ACC112 (cell line): ENCODE results near the gene GDA.
"Not testable (repeated sequence)": the region's sequence is repeated elsewhere in the genome, so short reads cannot be mapped to it uniquely, and the experiment has no call there.

ENCODE experiments used
- H2AFZ ChIP-seq: fragments of 200-600 bp; sonication (generic); one replicate; pipeline ENCODE4 v1.6.0; 2017; ENCODE audit warnings: antibody characterized with exemption, low read length; ENCODE audit not compliant: unreplicated experiment
- H3K27ac ChIP-seq: fragments of 200-600 bp; sonication (generic); 2 replicates; pipeline ENCODE4 v1.5.1; 2014; ENCODE audit warnings: low read depth, mild to moderate bottlenecking, antibody characterized with exemption, low read length, moderate library complexity
- H3K27me3 ChIP-seq: fragments of 200-600 bp; sonication (generic); 2 replicates; pipeline ENCODE4 v1.6.1; 2014; ENCODE audit warnings: mild to moderate bottlenecking, antibody characterized with exemption, low read length, moderate library complexity, mixed read lengths; ENCODE audit not compliant: insufficient read depth
- H3K36me3 ChIP-seq: fragments of 200-600 bp; sonication (generic); 2 replicates; pipeline ENCODE4 v1.6.1; 2016; ENCODE audit warnings: mild to moderate bottlenecking, antibody characterized with exemption, low read length, moderate library complexity, mixed read lengths; ENCODE audit not compliant: insufficient read depth
- H3K4me1 ChIP-seq: fragments of 200-600 bp; sonication (generic); one replicate; pipeline ENCODE4 v1.6.1; 2016; ENCODE audit warnings: low read length, mixed read lengths; ENCODE audit not compliant: insufficient read depth, unreplicated experiment, control insufficient read depth
- H3K4me3 ChIP-seq: fragments of 200-600 bp; sonication (generic); 2 replicates; pipeline ENCODE4 v1.5.1; 2014; ENCODE audit warnings: mild to moderate bottlenecking, low read depth, low read length
- H3K79me2 ChIP-seq: fragments of 200-600 bp; sonication (generic); one replicate; pipeline ENCODE4 v1.6.0; 2016; ENCODE audit warnings: low read length; ENCODE audit not compliant: control insufficient read depth, unreplicated experiment, insufficient read depth

GDA gene

DNA sequence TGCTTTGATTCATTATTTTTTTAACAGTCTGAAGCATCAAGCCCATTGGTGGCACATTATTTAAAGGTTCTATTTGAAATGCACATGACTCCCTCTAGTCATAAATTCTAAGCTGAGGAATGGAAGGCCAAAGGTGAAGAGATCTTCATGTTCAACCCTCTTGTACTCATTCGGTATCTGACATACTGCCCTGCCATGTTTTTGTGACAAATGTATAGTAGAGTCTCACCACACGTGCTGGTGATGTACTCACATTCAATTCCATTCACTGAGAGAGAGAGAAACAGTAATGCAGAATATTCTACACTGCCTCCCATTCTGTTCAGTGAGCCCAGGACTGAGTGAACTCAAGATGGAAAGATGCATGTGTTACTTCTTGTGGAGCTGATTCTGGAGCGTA lies 98.3 kb downstream of the GDA start:
- H3K79me2 ChIP-seq = no peaks in the 10 kb centered on the region

DNA sequence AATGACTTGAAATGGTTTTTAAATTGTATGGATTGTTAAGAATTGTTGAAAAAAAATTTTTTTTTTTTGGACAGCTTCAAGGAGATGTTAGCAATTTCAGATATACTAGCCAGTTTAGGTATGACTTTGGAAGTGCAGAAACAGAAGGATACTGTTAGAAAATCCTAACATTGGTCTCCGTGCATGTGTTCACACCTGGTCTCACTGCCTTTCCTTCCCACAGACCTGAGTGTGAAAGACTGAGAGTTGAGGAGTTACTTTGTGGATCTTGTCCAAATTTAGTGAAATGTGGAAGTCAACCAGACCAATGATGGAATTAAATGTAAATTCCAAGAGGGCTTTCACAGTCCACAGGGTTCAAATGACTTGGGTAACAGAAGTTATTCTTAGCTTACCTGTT lies 102.3 kb downstream of the GDA start:
- Histone ChIP-seq H3K4me1 (no peaks in the 10 kb centered on the region), H3K36me3 (no peaks in the 10 kb centered on the region), H3K4me3 (no peak overlapping the region)

More for the DNA sequence above, 98.3 kb downstream of the GDA start:
- H3K4me1 ChIP-seq = no peaks in the 10 kb centered on the region
- H3K27ac ChIP-seq = no peak overlapping the region
- no peak overlapping the region for H3K4me3 ChIP-seq
- H3K36me3 ChIP-seq = no peaks in the 10 kb centered on the region
- peaks cover 57% of the 10 kb centered on the region for H3K27me3 ChIP-seq
- no peak overlapping the region for H2AFZ ChIP-seq

DNA sequence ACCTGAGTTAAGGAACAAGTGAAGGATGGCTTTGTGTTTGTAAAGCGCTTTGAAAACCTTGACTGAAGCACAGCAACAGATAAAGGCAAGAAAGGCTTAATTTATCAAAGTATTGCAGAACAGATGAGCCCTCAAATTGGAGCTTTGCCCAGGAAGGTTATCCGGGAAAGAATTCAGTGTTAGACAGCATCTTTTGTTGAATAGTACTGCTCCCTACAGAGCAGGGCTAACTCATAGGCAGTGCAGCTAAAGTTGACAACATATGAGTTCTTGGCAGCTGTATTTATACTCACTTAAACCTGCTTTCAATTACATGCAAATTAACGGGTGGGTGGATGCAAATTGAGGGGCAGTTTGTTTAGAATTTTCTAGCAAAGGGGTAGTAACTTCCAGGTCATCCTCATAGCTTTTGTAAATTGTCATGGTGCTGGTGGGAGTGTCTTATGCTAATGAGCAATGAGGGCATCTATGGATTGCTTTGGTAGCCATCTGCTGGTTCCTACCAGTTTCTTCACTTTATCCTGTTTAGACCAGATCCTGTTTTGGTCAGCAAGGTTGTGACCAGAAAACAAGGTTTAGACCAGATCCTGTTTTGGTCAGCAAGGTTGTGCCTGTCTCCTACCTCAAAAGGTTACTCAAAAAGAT lies 105.8 kb downstream of the GDA start:
- Histone ChIP-seq H3K79me2 (no peaks in the 10 kb centered on the region), H3K27me3 (peaks cover 68% of the 10 kb centered on the region), H3K4me3 (no peak overlapping the region)

More for the DNA sequence above, 102.3 kb downstream of the GDA start:
- Histone ChIP-seq H3K27ac (no peak overlapping the region), H2AFZ (no peak overlapping the region), H3K27me3 (peaks cover 74% of the 10 kb centered on the region), H3K79me2 (no peaks in the 10 kb centered on the region)

DNA sequence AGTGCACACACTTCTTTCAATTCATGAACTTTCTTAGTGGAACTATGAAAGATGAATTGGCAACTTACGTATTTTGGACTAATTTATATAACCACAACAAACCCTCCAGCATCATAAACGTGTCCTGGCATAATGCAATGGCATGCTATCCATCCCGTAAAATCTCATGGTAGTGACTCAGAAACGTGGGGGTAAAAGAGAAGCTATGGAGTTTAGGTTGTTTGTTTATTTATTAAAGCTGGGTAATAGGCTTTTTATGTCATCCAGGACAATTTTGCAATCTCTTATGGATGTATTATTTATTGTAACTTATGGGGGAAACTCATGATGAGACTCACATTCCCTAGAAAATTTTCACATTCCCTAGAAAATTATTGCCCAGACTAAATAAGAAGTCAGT lies 106.3 kb downstream of the GDA start:
- Histone ChIP-seq H3K27ac (no peak overlapping the region), H2AFZ (no peak overlapping the region), H3K27me3 (peaks cover 67% of the 10 kb centered on the region), H3K4me3 (no peak overlapping the region), H3K79me2 (no peaks in the 10 kb centered on the region), H3K4me1 (no peaks in the 10 kb centered on the region), H3K36me3 (no peaks in the 10 kb centered on the region)

More for the DNA sequence above, 105.8 kb downstream of the GDA start:
- H3K4me1 ChIP-seq = no peaks in the 10 kb centered on the region
- H3K36me3 ChIP-seq = no peaks in the 10 kb centered on the region
- no peak overlapping the region for H3K27ac ChIP-seq
- no peak overlapping the region for H2AFZ ChIP-seq

DNA sequence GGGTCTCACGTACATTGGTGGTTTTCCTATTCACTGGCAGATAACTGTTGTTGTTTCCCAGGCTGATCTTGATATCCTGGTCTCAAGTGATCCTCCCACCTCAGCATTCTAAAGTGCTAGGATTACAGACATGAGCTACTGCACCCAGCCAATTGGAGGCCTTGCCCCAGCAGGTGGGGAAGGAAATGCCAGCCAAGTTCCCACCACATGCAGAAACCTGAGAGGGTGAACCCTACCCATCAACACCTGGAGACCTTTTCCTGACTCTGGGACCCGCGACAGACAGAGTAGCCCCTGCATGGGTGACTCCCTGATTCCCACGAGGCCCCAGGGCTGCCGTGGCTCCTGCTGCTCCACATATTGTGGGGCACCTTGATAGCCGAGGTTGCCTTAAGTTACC lies 107.7 kb downstream of the GDA start:
- H3K36me3 ChIP-seq = no peaks in the 10 kb centered on the region

DNA sequence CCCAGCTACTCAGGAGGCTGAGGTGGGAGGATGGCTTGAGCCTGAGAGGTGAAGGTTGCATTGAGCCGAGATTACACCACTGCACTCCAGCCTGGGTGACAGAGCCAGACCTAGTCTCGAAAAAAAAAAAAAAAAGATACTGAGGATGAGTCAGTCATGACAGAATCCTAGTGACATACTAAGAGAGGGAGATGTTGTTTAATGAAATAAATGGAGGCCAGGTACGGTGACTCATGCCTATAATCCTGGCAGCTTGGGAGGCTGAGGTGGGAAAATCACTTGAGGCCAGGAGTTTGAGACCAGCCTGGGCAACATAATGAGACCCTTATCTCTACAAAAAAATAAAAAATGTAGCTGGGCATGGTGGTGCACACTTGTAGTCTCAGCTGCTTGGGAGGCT lies 108.6 kb downstream of the GDA start:
- H3K27ac ChIP-seq = no peak overlapping the region
- H3K4me3 ChIP-seq = no peak overlapping the region
- H3K36me3 ChIP-seq = no peaks in the 10 kb centered on the region
- no peaks in the 10 kb centered on the region for H3K79me2 ChIP-seq
- H3K4me1 ChIP-seq = no peaks in the 10 kb centered on the region
- peaks cover 66% of the 10 kb centered on the region for H3K27me3 ChIP-seq
- H2AFZ ChIP-seq = no peak overlapping the region

More for the DNA sequence above, 107.7 kb downstream of the GDA start:
- Histone ChIP-seq H3K27me3 (peaks cover 64% of the 10 kb centered on the region), H3K79me2 (no peaks in the 10 kb centered on the region), H2AFZ (no peak overlapping the region), H3K4me3 (no peak overlapping the region), H3K27ac (no peak overlapping the region), H3K4me1 (no peaks in the 10 kb centered on the region)

DNA sequence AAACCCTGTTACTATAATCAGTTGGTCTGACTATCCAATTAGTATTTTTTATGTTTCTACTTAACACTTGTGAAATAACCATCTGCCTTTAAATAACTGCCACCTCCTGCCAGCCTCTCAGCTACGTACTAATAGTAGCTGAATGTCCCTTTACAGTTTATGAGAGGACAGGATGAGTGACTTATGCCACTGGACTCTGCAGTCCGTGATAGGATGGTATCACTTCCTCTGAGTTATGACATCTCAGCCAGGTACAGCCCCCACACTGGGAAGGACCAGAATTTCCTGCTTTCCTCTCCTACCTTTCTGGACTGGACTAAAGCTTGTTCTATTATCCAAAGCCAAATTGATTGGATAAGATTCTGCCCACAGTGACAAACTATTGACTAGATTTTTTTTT lies 112.8 kb downstream of the GDA start:
- no peak overlapping the region for H3K27ac ChIP-seq

DNA sequence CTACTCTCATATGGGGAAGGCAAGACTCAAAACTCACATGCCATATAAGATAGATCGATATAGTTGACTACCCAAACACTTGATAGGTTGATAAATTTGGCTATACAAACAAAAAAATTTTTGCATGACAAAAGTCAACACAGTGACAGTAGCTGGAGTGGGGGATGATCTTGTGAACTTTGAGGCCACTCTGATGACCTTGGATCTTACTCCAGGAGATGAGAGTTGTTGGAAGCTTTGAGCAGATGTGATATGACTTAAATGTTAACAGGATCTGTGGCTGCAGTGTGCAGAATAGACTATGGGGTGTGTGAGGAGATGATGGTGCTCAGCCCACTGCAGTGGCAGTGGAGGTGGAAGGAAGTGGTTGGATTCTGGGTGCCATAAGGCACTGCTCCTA lies 114.3 kb downstream of the GDA start:
- Histone ChIP-seq H2AFZ (no peak overlapping the region), H3K27ac (no peak overlapping the region)

More for the DNA sequence above, 112.8 kb downstream of the GDA start:
- Histone ChIP-seq H3K27me3 (peaks cover 44% of the 10 kb centered on the region), H3K36me3 (no peaks in the 10 kb centered on the region), H3K4me1 (no peaks in the 10 kb centered on the region), H3K79me2 (no peaks in the 10 kb centered on the region), H3K4me3 (no peak overlapping the region), H2AFZ (no peak overlapping the region)

DNA sequence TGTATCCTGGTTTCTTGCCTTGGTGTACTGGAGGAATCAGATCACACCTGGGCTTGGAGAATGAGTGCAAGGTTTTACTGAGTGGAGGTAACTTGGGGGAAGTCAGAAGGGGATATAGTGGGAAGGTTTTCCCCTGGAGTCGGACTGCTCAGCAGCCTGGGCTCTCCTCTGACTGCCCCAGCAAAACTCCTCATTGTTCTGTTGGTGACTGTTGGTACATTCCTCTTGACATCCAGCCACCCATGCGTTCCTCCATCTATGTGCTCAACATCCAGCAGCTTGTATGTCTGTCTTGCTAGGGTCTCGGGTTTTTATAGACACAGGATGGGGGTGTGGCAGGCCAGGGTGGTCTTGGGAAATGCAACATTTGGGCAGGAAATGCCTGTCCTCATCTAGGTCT lies 119.7 kb downstream of the GDA start:
- no peaks in the 10 kb centered on the region for H3K79me2 ChIP-seq
- H3K36me3 ChIP-seq = no peaks in the 10 kb centered on the region
- no peak overlapping the region for H3K27ac ChIP-seq
- no peak overlapping the region for H3K4me3 ChIP-seq
- H2AFZ ChIP-seq = no peak overlapping the region
- peaks cover 37% of the 10 kb centered on the region for H3K27me3 ChIP-seq
- no peaks in the 10 kb centered on the region for H3K4me1 ChIP-seq

More for the DNA sequence above, 114.3 kb downstream of the GDA start:
- H3K4me3 ChIP-seq = no peak overlapping the region
- no peaks in the 10 kb centered on the region for H3K36me3 ChIP-seq
- no peaks in the 10 kb centered on the region for H3K4me1 ChIP-seq
- H3K27me3 ChIP-seq = peaks cover 50% of the 10 kb centered on the region
- H3K79me2 ChIP-seq = no peaks in the 10 kb centered on the region

DNA sequence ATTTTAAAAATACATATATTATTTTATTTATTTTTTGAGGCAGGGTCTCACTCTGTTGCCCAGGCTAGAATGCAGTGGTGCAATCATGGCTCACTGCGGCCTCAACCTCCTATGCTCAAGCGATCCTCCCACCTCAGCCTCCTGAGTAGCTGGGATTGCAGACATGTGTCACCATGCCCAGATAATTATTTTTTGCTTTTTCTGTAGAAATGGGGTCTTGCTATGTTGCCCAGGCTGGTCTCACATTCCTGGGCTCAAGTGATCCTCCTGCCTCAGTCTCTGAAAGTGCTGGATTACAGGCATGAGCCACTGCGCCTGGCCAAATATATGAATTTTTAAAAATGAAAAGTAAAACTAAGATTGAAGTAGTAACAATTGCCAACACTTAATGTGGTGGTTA lies 121.1 kb downstream of the GDA start:
- not testable (repeated sequence) for H3K27ac ChIP-seq, H2AFZ ChIP-seq, H3K4me3 ChIP-seq, H3K4me1 ChIP-seq, H3K79me2 ChIP-seq, H3K36me3 ChIP-seq
- H3K27me3 ChIP-seq = peaks cover 48% of the 10 kb centered on the region

DNA sequence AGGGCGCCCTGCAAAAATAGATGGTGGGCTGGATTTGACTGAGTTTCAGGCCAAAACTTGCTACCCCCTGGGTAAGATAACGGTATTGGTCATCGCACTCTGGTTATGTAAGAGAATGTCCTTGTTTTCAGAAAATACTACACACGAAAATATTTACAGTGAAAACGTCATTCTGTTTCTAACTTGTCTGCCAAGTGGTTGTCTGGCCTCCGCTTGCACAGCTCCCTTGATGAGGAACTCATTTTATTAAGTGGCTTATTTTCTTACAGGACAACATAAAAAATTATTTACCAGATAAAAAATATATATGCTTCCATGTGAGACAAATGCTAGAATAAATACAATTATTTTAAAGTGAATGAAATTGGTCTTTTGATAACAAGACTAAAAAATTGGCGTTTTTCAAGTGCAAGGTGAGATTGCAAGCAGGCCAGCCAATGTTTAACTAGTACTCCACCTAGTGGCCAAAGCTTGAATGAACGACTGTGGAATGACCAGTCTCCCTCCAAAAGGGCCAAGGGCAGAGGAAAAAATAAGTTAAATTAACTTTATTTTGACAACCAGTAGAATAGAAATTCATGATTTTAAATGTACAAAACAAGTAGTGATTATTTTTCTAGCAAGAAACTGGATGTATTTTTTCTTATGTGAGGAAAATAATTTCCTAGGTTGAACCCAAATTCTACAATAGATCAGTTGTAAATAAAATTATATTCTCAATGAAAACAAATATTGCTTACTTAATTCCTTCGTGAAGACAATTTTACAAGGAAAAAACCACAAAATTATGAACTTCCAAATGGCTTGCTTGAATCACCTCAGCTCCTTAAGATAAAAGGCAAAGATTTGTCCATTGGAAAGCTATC lies 122.6 kb downstream of the GDA start:
- H3K79me2 ChIP-seq = no peaks in the 10 kb centered on the region
- no peaks in the 10 kb centered on the region for H3K36me3 ChIP-seq
- H3K4me1 ChIP-seq = no peaks in the 10 kb centered on the region
- no peak overlapping the region for H3K4me3 ChIP-seq
- H2AFZ ChIP-seq = no peak overlapping the region
- peaks cover 48% of the 10 kb centered on the region for H3K27me3 ChIP-seq
- no peak overlapping the region for H3K27ac ChIP-seq
